NK-92 treated with Interleukin-12 subunit alpha and Interleukin-12 subunit beta, amount 100 ng/mL, for 24 hours (cell line): ENCODE measurements around the gene LRP1B.
"Not testable (repeated sequence)": the region's sequence is repeated elsewhere in the genome, so short reads cannot be mapped to it uniquely, and the experiment has no call there.

Source experiments
- DNase-seq: peaks from one replicate; lab custom pipeline; 2025; lab: John Stamatoyannopoulos, UW

Gene LRP1B

DNA sequence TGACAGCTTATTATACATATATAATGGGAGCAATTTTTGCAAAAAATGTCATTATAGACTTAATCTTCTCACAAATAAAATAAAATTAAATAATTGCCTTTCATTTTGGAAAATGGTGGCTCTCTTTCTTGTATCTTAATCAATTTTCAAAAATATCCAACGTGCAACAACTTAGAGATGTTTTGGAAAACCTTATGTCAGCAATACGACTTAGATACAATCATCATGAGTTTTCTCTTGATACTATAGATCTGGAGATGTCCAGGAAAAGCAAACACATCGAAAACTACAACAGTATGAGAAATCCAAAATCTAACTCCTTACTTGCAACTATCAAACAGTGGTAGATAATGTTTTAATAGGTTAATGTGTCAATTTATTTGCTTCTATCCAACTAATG is 1529.0 kb downstream of the LRP1B start:
- DNase-seq: no peak

DNA sequence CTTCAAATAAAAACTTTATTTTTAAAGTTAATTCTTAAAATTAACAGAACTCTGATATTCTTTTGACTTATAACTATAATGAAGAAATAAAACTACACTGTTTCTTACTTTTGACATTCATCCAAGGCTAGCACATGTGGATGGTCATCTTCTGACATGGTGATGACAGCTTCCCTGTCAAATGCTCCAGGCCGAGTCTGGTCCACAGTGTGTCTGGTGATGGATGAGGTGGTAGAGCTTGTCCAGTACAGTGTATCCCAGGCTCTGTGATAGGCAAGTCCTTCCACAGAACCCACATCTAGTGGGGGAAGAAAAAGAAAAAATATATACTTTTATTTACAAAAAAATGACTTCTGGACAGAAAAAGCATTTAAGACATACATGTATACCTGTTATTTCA is 1529.5 kb downstream of the LRP1B start:
- no peak for DNase-seq

DNA sequence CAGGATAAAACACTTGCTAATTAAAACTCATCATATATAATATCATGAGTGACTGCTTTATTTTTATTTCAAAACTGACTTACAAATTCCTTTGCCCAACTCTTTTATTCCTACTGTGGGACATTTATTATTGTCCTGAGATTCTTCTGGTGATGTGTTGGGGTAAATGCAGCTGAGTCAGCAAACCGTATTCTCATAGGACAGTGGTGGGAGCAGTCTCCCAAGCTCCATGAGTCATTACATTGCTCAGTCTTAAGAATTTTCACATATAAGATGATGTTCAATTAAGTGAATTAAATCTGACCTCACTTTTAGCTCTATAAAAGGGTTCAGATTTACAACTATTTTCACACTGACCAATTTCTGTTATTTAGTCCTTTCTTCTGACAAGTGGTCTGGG is 1530.7 kb downstream of the LRP1B start:
- DNase-seq: no peak

DNA sequence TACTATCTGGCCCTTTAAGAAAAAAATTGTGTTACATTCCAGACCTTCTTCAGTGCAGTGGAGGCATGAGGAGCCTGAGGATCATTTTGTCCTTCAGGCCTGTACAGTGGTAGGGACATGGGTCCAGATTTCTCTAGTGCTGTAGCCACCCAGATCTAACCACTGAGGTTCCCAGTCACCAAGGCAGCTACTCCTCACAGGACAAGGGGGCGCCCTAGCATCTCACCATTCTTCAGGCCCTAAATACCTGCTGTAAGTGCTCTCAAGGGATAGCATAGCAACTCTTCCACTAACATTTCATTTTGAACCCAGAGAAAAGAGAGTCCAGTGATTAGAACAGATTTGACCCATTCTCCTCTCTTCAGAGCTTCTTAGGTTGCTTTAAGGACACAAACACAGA is 1533.0 kb downstream of the LRP1B start:
- DNase-seq: no peak

DNA sequence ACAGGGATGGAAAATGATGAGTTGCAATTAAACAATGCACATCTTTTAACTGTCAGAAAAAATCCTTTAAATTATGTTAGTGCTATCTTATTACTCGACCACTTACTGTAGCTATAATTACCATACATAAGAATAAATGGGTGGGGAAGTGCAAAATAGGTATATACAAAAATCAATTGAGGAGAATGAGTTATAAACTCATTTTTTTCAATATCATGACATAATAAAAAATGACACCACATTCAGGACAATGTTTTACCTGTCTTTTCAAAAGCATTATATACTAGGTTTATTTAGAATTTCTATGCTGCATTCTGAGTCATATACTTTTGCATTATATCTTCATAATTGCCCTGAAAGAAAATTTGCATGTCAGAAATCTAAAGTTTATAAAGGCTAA is 1533.6 kb downstream of the LRP1B start:
- no peak for DNase-seq

DNA sequence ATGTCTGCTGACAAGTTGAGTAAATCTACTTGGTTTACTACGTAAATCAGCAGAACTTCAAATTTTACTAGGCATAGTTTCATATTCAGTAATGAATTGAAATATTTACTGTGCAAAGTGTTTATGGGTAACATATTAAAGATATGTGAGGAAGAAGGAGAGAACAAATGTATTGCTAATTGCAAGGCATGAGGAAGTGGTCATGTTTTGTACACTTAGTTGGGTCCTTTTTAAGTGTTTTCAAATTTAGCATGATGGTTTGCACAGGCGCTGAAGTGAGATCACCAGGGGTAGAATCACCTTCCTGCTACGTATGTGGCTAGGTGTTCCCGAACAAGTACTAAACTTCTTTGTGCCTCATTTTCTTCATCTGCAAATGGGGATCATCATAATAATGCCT is 1534.4 kb downstream of the LRP1B start:
- DNase-seq: no peak

DNA sequence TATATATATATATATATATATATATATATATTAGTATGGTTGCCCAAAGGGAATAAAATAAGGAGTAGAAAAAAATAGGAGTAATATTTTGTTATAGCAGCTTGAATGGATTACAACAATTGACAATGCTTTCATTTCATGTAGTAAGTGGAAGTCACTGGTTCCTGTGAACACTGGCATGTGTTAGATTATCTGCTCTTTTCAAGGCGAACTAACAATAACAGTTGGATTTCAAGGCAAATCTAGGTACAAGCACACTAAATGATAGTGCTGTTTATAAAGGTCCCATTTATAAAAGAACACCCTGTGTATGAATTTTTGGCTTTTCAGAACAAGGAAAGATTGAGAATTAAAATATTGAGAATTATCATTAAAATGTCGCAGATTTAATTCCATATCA is 1535.7 kb downstream of the LRP1B start:
- DNase-seq: no peak

DNA sequence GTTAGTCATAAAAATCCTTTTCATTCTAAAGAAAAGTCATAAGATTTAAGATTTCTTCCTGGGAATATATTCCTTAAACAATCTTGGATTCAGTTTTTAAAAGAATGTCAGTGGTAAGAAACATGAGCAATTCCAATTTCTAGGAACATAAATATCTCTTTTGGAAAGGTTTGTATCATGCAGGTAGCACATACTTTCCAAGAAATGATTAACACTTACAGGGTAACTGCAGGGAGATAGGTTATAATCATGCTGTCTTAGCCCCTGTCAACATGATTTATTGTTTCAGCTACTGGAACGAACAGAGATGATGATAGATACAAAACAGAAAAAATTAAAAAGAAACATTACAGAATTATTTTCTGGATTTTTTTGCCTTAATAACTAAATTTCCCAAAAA is 1537.7 kb downstream of the LRP1B start:
- DNase-seq: no peak

DNA sequence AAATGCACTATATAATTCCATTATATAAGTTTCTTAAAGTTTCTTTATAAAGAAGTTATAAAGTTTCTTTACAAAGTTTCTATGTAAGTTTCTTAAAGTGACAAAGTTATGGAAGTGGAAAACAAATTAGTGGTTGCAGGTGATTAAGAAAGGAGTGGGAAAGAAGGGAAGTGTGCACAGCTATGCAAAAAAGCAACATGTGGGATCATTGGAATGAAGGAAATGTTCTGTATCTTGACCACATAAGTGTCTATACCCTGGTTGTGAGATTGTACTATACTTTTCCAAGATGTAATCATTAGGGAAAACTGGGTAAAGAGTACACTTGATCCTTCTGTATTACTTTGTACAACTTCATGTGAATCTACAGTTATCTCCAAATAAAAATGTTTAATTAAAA is 1541.1 kb downstream of the LRP1B start:
- no peak for DNase-seq

DNA sequence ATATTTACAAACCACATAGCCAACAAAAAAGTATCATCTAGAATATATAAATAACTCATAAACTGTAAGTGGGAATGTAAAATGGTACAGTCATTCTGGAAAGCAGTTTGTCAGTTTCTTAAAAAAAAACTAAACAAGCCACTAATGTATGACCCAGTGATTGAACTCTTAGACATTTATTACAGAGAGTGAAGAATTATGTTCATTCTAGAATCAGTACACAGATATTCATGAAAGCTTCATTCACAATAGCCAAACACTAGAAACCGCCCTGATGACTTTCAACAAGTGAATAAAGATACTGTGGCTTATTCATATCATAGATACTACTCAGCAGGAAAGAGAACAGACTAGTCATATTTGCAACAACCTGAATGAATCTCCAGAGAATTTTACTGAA is 1541.5 kb downstream of the LRP1B start:
- DNase-seq: no peak

DNA sequence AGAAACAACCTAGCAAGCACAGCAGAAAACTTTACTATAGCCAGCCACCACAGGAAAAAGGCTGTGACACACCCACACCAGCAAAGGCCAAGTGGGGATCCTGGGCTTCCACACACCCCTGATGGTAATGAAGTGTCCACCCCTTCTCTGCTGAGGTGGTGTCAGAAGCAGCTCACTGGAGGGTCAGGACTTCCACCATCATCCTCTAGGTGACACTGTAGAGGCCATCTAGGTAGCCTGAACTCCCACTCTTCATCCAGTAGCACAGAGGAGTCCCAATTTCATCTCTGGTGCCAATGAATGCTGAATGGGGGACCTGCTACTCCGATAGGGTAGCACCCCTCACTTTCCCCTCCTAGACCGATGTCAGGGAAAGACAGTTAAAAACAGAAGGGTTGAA is 1544.4 kb downstream of the LRP1B start:
- no peak for DNase-seq

DNA sequence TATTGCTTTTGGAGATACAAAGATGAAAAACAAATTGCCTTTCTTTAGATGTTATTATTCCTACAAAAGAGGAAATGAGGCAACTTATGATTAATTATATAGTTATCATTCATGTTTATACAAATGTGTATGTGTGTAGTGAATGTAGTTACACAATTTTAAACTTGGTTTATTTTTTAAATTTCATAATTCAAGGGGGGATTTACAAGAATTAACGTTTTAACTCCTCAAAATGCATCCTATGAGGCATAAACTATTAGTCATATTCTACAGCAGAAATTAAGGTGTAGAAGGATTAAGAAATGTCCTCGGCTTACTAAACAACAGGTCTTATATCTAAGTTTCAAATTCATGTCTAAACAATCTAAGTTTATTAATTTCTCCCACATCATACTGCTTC is 1545.8 kb downstream of the LRP1B start:
- DNase-seq: no peak

DNA sequence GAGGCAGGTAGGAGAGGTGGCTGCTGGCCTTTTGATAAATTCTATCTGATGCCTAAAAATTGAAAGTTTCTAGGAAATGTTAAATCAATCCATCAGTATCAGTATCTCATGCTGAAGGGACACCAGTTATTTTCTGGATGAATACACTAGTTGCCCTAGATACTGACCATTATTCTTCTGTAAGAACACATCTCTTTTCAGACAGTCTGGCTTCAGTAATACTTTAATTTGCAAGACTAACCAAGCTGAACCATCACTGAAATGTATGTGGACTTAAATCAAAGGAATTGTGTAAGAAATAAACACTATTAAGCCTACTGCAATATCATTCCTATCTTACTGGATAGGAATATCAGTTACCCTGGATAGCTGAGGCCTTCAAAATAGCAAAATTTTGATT is 1546.3 kb downstream of the LRP1B start:
- DNase-seq: no peak

DNA sequence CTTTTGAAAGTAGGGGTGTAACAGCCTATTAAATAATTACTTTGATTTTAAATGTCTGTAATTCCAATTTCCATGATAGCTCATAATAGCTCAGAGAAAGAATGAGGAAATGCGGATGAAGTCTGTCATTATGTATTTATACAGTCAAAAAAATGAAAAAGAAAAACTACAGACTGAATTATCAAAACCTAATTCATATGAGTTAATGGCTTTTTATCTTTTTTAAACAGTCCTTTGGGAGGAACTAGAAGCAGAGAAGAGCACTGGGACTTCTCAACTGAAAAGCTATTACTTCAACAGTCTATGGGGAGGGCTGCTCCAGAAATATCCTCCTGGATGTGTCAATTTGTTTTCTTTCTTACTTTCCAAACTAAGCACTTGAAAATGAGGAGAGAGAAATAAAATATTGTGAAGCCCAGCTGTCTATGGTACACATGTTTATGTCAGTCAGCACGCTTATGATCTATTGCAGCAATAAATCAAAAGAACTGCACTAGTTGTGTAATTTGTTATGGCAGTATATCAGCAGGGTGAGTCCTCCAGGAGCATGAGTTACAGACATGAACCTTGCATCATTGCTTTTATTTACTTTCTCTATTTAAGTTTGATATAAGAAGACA is 1550.2 kb downstream of the LRP1B start:
- DNase-seq: no peak

DNA sequence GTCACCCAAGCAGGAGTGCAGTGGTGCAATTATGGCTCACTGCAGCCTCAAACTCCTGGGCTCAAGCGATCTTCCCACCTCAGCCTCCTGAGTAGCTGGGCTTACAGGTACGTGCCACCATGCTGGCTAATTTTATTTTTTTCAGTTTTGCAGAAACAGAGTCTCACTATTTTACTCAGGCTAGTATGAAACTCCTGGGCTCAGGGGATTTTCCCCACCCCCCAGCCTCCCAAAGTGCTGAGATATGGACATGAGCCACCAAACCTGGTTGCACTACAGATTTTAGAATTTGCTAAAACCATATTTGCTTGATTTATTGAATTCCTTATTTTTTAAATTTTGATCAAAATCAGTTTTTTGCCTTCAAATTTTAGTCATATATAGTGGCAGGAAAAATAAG is 1553.4 kb downstream of the LRP1B start:
- no peak for DNase-seq

DNA sequence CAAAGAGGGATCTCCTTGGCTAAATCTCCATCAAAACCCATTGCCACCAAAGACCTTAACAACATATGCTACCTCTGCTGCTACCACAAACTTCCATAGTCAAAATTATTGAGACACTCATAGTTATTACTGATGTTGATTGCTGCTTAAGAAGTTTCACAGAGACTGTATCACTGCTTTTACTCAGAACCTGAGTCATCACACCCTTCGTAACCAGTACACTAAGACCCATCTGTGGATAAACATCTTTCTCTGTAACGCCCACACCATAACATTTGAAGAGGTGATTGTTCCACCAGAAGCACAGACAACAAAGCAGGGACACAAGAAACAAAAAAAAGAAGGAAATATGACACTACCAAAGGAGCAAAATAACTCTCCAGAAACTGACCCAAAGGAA is 1563.1 kb downstream of the LRP1B start:
- DNase-seq: no peak

DNA sequence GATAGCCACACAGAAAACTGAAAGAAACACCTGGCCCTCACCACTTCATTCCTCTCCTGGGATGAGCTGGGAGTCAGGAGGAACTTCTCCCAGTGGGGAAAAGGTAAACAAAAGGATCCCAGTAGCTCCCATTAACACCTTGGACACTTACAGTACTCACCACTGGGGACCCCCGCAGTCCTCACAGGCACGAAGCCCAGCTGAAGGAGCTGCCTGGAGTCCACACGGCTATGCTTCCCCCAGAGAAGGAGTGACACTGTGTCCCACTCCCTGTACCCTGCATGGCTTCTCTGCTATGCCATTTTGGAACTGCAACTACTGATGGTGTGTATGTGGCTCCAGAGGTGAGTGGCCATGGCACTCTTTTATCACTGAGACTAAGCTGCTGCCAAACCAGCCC is 1565.1 kb downstream of the LRP1B start:
- DNase-seq: no peak

DNA sequence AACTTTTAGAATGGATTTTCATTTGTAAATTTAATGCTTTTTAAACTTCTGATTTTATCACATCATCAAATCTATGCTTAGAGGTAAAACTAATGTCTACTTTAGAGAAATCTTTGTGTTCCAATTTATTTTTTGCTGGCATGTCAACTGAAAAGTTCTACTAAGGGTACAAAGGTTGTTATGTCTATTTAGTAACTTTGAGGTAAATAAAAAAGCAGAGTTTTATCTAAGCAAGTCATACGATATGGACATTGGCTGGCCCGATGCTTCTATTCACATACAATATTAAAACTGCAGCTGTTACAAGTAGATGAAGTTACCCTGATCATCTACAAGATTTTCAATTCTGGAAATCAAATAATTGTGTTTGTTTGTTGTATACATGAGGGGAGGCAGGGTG is 1575.1 kb downstream of the LRP1B start:
- DNase-seq: no peak

DNA sequence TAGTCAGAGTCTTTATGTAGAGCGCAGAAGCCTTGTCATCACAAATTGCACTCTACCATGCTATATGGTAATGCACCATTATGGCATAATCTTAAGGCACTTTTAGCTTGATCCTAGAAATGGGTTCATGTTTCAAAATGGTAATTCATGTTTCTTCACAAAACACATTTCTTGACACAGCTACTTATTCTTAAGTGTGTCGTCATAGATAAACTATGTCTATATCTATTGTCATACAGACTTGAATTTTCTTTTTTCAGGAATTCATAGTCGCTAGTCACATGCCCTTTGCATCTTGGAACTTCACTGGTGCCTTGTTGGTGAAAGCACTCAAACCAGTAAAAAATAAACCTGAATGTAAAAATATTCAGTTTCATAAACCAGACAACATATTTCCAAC is 1578.2 kb downstream of the LRP1B start:
- DNase-seq: no peak

DNA sequence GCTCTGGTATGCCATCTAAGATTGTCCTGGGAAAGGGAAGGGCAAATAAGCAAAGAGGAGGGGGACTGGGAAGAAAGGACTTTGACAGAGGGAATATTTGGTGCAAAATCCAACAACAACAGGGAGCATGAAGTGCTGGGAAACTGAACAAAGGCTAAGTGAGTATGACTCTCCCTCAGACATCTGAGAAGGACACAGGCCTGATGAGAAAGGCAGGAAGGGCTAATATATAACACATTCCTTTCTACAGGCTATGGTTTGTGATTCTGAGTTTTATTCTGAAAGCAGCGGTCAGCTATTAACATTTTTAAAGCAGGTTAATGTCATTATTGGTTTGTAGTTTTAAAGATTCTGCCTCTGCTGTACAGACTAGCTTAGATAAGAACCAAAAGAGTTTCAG is 1579.5 kb downstream of the LRP1B start:
- no peak for DNase-seq

DNA sequence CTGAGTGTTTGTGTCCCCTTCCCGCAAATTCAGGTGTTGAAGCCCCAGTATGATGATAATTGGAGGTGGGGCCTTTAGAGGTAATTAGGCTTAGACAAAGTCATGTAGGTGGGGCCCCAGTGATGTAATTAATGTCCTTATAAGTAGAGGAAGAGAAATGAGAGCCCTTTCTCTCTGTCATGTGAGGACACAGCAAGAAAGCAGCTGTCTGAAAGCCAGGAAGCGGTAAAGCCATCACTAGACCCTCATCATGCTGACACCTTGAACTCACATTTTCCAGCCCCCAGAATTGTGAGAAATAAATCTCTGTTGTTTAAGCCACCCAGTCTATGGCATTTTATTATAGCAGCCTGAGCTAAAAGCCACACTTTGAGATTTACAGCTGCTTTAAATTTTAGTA is 1580.0 kb downstream of the LRP1B start:
- no peak for DNase-seq

DNA sequence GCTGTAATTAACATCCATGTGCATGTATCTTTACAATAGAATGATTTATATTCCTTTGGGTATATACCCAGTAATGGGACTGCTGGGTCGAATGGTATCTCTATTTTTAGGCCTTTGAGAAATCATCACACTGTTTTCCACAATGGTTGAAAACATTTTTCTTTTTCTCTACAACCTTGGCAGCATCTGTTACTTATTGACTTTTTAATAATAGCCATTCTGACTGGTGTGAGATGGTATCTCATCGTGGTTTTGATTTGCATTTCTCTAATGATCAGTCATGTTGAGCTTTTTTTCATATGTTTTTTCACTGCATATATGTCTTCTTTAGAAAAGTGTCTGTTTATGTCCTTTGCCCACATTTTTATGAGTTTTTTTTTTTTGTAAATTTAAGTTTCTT is 1586.0 kb downstream of the LRP1B start:
- not testable (repeated sequence) for DNase-seq

DNA sequence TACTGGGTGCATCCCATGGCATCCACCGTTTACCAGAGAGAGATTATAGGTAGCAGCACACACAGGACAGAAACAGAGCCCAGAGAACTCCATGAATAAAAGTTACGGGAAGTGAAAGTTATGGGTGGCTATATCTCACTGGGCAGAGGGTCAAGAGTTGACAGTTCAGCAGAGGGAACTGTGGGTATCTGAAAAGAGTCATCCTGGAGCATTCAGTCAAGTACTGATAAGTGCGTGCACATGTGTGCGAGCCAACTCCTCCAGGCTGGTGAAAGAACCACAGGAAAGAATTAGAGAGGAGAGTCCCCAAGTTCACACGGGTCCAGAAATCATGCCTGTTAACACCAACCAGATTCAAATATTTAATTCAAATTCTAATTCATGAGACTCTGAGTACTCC is 1588.2 kb downstream of the LRP1B start:
- DNase-seq: no peak

DNA sequence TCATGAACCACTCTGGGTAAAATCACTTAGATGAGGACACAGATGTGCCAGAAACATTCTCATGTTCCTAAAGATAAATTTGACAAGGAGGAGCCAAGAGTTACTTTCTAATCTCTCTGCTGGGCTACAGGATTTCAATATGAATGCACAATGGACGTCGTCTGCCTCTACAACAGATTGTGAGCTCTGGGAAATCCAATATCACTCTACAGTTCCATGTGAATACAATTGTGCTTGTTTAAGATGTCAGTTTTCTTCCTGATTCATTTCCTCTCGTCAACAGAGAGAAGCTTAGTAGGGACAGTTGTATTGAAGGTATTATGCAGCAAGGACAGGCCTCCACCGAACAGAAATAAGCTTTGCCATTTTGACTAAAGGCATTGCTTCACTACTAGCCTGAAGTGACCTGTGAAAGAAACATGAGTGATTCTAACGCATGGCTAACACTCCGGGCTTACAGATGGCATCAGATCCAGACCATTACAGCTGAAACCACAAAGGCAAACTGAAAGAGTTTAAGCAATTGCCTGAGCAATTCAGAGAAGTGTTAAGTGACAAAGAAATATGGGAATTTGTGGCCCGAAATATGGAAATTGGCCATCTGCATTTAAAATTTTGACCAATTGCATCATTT is 1591.5 kb downstream of the LRP1B start:
- no peak for DNase-seq
